Subcutaneous abdominal adipose tissue (tissue), 5 donors: ENCODE measurements around the gene GPR137C.

Experiments used
- H3K27ac ChIP-seq: one replicate; pipeline ENCODE4 v1.7.0; 2013; ENCODE audit warnings: low read depth, mild to moderate bottlenecking, inconsistent platforms, low read length, moderate library complexity
- H3K27me3 ChIP-seq, 5 donors: one replicate each; pipeline ENCODE4 v1.7.0; 2013; ENCODE audit warnings: low read length in 5 of 5, inconsistent platforms in 1 of 5; ENCODE audit not compliant: control insufficient read depth in 5 of 5, insufficient read depth in 4 of 5
- H3K36me3 ChIP-seq, 5 donors: one replicate each; pipeline ENCODE4 v1.7.0; 2013; ENCODE audit warnings: low read length in 5 of 5; ENCODE audit not compliant: control insufficient read depth in 5 of 5, insufficient read depth in 5 of 5
- H3K4me1 ChIP-seq, 5 donors: one replicate each; pipeline ENCODE4 v1.7.0; 2013; ENCODE audit warnings: low read length in 5 of 5, mild to moderate bottlenecking in 3 of 5, moderate library complexity in 1 of 5; ENCODE audit not compliant: control insufficient read depth in 5 of 5, insufficient read depth in 5 of 5
- H3K4me3 ChIP-seq, 5 donors: one replicate each; pipeline ENCODE4 v1.7.0; 2013; ENCODE audit warnings: low read length in 5 of 5, low read depth in 1 of 5
- H3K9ac ChIP-seq, 5 donors: one replicate each; pipeline ENCODE4 v1.7.0; 2013; ENCODE audit warnings: low read length in 5 of 5, mild to moderate bottlenecking in 4 of 5, moderate library complexity in 3 of 5
- H3K9me3 ChIP-seq, 5 donors: one replicate each; pipeline ENCODE4 v1.7.0; 2013; ENCODE audit warnings: low read length in 5 of 5; ENCODE audit not compliant: control insufficient read depth in 5 of 5
- donor health status: healthy.
- donor health status: healthy.
- donor health status: healthy.
- donor health status: healthy.
- donor health status: healthy.

Gene GPR137C

DNA sequence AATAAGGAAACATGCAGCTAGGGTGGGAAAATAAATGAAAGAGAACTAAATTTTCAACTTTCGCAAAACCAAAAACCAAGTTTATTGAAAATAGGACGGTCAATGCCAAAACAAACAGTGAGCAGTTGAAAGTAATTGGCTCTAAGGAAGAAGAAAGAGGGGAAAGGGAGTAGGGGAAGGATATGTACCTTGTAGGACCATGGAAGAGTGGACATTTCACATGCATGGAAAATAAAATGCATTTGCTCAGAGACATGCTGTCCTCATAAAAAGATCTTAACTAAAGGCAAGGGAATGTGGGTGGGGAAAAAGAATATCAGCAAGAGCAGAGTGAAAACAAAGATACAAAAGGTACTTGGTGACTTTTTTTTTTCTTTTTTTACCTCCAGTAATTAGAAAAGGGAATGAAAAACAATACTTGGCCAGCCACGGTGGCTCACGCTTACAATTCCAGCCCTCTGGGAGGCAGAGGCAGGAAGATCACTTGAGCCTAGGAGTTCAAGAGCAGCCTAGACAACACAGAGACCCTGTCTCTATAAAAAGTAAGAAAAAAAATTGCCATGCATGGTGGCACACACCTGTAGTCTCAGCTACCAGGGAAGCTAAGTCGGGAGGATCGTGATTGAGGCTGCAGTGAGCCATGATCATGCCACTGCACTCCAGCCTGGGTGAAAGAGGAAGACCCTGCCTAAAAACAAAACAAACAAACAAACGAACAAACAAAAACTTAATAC, 6.9 kb upstream of the GPR137C start:
- H3K27ac ChIP-seq = no peak overlapping the region

DNA sequence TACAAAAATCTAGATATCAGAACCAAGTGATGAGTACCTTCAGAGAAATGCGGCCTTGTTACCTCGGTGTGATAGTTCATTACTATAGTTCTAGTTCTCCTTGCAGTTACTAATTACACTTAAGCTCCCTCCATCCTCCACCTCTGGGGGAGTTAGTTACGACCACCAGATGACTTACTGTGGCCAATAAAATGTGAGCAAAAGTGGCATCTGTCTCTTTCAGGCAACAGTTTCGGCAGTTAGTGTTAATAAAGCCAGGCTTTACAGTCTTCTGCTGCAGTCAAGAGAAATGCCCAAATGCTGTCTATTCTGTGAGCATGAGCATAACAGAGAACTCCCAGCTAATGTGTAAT, 6.3 kb upstream of the GPR137C start:
- Histone ChIP-seq H3K4me1 (peaks cover 0 to 16% (median 12%) of the 10 kb centered on the region in 5 donors), H3K27ac (no peak overlapping the region), H3K27me3 (no peaks in the 10 kb centered on the region), H3K9ac (no peak overlapping the region), H3K36me3 (peaks cover 0 to 7% (median 0%) of the 10 kb centered on the region in 5 donors), H3K9me3 (no peaks in the 10 kb centered on the region), H3K4me3 (no peak overlapping the region)

More for the DNA sequence above, 6.9 kb upstream of the GPR137C start:
- Histone ChIP-seq H3K27me3 (no peaks in the 10 kb centered on the region), H3K4me1 (peaks cover 0 to 12% (median 9%) of the 10 kb centered on the region in 5 donors), H3K36me3 (peaks cover 0 to 9% (median 0%) of the 10 kb centered on the region in 5 donors), H3K4me3 (no peak overlapping the region), H3K9ac (no peak overlapping the region), H3K9me3 (no peaks in the 10 kb centered on the region)

DNA sequence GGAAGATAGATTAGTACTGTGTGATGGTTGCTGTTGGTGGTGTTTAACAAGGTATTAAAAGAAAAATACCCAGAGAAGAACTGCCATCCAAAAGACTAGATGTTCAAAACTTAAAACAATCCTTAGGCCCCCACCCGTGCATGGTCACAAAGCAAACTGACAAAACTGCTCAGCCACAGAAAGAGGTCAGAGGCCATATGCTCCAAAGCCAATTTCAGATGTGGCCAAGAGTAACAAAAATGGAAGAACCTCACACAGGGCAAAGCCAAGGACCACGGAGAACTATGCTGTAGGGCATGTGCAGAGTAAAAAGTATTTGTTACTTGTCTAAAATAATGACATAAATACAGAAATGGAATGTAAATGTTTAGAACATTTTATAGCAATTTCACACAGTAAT, 5.6 kb upstream of the GPR137C start:
- no peak overlapping the region for H3K9ac ChIP-seq
- peaks cover 0 to 23% (median 19%) of the 10 kb centered on the region in 5 donors for H3K4me1 ChIP-seq
- no peaks in the 10 kb centered on the region for H3K9me3 ChIP-seq
- no peak overlapping the region for H3K27ac ChIP-seq
- H3K27me3 ChIP-seq = no peaks in the 10 kb centered on the region
- no peak overlapping the region for H3K4me3 ChIP-seq
- H3K36me3 ChIP-seq = peaks cover 0 to under 1% (median 0%) of the 10 kb centered on the region in 5 donors

DNA sequence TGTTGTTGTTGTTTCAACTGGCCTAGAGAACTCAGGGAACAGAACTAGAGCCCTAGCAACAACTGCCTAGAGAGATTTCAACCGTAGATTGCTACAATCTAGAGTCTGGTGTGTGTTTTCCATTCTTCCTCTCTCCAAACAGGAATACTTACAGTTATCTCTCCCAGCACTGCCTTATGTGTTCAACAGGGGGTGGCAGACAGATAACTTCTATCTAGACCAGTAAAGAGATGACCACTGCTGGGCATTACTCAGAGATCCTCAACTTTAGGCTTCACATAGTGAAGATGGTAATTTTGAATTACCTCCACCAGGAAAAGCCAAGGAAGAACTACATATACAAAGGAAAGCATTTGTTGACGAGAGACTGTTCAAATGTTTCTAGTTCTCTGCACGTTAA, 5.1 kb upstream of the GPR137C start:
- Histone ChIP-seq H3K4me1 (peaks cover 3 to 25% (median 21%) of the 10 kb centered on the region in 5 donors), H3K27me3 (peaks cover 0 to 2% (median 0%) of the 10 kb centered on the region in 5 donors), H3K9ac (no peak overlapping the region), H3K9me3 (no peaks in the 10 kb centered on the region), H3K36me3 (no peaks in the 10 kb centered on the region), H3K27ac (no peak overlapping the region), H3K4me3 (no peak overlapping the region)

GRCh38 chr14:52550661-52551060, 2.0 kb upstream of the GPR137C start:
- Histone ChIP-seq H3K9ac (no peak overlapping the region), H3K36me3 (no peaks in the 10 kb centered on the region), H3K27ac (no peak overlapping the region), H3K4me3 (no peak overlapping the region), H3K4me1 (peaks cover 5 to 38% (median 34%) of the 10 kb centered on the region in 5 donors), H3K27me3 (peaks cover 0 to 2% (median 0%) of the 10 kb centered on the region in 5 donors), H3K9me3 (no peaks in the 10 kb centered on the region)

GRCh38 chr14:52551205-52551604, 1.4 kb upstream of the GPR137C start:
- no peaks in the 10 kb centered on the region for H3K36me3 ChIP-seq
- peak overlapping the region in 3 of 5 donors; percentile 87 to 94 (median 93) for H3K4me3 ChIP-seq
- peak overlapping the region; percentile 32 for H3K27ac ChIP-seq
- peaks cover 5 to 38% (median 32%) of the 10 kb centered on the region in 5 donors for H3K4me1 ChIP-seq
- no peaks in the 10 kb centered on the region for H3K9me3 ChIP-seq
- peaks cover 0 to 2% (median 0%) of the 10 kb centered on the region in 5 donors for H3K27me3 ChIP-seq
- peak overlapping the region in 1 of 5 donors; percentile 79 for H3K9ac ChIP-seq

DNA sequence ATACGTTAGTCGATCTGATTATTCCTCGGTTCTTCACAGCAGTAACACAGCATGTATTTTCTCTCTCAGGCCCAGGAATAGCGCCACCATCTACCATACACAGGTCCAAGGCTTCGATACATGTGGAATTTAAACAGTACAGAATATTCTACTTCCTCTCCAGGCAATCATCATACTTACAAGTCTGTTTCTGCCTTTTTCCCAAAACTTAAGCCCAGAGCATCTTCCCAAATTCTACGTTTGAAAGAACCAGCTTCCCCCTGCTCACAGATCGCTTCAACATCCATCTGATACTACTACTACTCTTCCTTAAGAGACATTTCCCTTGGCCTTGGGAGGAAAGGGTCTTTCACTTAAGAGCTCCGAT, 957 bp upstream of the GPR137C start:
- H3K27me3 ChIP-seq = peaks cover 0 to 2% (median 0%) of the 10 kb centered on the region in 5 donors
- peaks cover 5 to 35% (median 28%) of the 10 kb centered on the region in 5 donors for H3K4me1 ChIP-seq
- H3K27ac ChIP-seq = peak overlapping the region; percentile 32
- H3K9me3 ChIP-seq = no peaks in the 10 kb centered on the region
- peak overlapping the region; percentile 85 to 94 (median 87) for H3K4me3 ChIP-seq
- no peaks in the 10 kb centered on the region for H3K36me3 ChIP-seq
- peak overlapping the region; percentile 70 to 79 (median 75) for H3K9ac ChIP-seq

GRCh38 chr14:52553002-52553670, 500 bp downstream of the GPR137C start:
- Histone ChIP-seq H3K4me3 (peak overlapping the region; percentile 9 to 98 (median 87)), H3K36me3 (no peaks in the 10 kb centered on the region), H3K4me1 (peaks cover 5 to 31% (median 24%) of the 10 kb centered on the region in 5 donors), H3K9ac (peak overlapping the region in 4 of 5 donors; percentile 60 to 75 (median 70)), H3K9me3 (peaks cover 0 to 3% (median 2%) of the 10 kb centered on the region in 5 donors), H3K27ac (no peak overlapping the region), H3K27me3 (peaks cover 0 to 2% (median 0%) of the 10 kb centered on the region in 5 donors)

DNA sequence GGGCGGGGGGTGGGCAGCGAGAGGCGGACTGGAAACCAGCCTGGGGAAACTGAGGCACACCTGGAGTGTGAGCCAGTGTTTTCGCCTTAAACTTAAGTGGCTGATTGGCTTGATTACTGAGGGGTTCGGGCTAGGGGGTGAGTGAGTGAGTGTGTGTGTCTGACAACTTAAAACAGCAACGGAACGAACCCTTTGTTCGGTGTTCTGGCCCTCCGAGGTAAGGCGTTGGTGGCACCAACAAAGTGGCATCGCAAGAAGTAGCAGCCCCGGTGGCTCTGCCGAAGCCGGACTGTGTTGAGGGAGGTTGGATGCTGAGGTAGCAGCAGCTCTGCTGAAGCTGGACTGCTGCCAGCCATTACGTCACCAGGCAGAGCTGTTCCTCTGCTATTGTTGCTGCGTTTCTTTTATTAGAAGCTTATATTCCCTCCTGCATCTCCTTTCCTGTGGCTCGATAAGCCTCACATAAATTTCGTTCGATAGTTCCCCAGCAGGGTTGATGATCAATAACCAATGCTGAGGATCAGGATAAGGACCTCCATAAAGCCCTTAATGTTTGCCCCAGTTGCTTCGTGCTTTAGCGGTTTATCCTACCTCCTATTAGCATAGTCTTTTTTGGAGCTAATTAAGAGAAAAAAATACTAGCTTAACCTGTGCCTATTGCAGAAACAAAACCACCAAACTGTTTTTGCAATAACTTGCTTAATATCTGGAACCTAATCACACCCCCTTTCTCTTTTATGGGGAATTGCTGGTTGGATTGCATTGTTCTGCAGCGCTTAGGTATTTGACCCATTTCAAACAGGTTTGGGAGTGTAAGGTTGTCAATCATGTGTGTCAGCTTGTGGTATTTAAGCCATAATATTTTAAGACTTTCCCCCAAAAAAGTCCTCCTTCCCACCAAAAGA, 1.3 kb downstream of the GPR137C start:
- Histone ChIP-seq H3K27me3 (peaks cover 0 to 2% (median 0%) of the 10 kb centered on the region in 5 donors), H3K9ac (peak overlapping the region in 4 of 5 donors; percentile 60 to 75 (median 70)), H3K9me3 (peaks cover 0 to 8% (median 5%) of the 10 kb centered on the region in 5 donors), H3K4me1 (peaks cover 5 to 31% (median 24%) of the 10 kb centered on the region in 5 donors), H3K27ac (no peak overlapping the region), H3K4me3 (peak overlapping the region; percentile 80 to 98 (median 87)), H3K36me3 (no peaks in the 10 kb centered on the region)
